B cell (primary cell): ENCODE data around the gene BST1.

ENCODE experiments used
- EZH2 ChIP-seq: IDR thresholded peaks from 2 replicates; pipeline ENCODE4 v1.6.1; 2012; ENCODE audit warnings: borderline replicate concordance, low read depth, mild to moderate bottlenecking, moderate library complexity, low read length; ENCODE audit not compliant: insufficient read depth, poor library complexity, severe bottlenecking
- TF ChIP-seq, protein P1 (sequence below): fragments of 200-600 bp; IDR thresholded peaks from one replicate; pipeline ENCODE4 v1.8.0; 2022; ENCODE audit warnings: antibody characterized with exemption, mild to moderate bottlenecking

DNA sequence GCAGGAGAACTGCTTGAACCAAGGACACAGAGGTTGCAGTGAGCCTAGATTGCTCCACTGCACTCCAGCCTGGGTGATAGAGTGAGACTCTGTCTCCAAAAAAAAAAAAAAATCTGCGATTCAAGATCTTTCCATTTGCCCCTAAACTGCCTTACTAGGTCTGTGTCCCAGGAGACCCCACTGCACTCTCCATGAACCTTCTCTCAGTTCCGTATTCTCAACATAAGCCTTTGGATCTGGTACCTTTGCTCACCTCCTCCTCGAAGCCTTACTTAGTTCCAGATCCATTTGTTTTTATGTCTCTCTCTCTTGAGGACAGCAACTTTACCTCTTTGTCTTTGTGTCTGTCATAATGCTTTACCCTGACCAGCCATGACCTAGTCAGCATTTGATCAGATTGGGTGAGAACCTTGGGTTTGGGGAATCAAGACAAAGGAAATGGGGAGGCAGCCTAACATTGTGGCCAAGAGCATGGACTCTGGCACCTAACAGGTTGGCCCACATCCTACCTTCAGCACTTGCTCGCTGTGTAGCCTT, 33.7 kb downstream of the BST1 start:
- TF ChIP-seq, protein P1, sequence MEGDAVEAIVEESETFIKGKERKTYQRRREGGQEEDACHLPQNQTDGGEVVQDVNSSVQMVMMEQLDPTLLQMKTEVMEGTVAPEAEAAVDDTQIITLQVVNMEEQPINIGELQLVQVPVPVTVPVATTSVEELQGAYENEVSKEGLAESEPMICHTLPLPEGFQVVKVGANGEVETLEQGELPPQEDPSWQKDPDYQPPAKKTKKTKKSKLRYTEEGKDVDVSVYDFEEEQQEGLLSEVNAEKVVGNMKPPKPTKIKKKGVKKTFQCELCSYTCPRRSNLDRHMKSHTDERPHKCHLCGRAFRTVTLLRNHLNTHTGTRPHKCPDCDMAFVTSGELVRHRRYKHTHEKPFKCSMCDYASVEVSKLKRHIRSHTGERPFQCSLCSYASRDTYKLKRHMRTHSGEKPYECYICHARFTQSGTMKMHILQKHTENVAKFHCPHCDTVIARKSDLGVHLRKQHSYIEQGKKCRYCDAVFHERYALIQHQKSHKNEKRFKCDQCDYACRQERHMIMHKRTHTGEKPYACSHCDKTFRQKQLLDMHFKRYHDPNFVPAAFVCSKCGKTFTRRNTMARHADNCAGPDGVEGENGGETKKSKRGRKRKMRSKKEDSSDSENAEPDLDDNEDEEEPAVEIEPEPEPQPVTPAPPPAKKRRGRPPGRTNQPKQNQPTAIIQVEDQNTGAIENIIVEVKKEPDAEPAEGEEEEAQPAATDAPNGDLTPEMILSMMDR, result no peak
- no peak for TF ChIP-seq EZH2
